DND-41 (cell line): ENCODE data around the gene MMP28.

Source experiments
- CTCF ChIP-seq: IDR thresholded peaks from 2 replicates; pipeline ENCODE4 v1.5.1; 2012; ENCODE audit warnings: borderline replicate concordance, low read length, moderate library complexity, mild to moderate bottlenecking; ENCODE audit not compliant: poor library complexity, severe bottlenecking; ENCODE audit errors: extremely low read depth
- EZH2 ChIP-seq: IDR thresholded peaks from 3 replicates; pipeline ENCODE4 v1.6.1; 2012; ENCODE audit warnings: borderline replicate concordance, low read depth, mild to moderate bottlenecking, moderate library complexity, low read length, inconsistent platforms; ENCODE audit not compliant: severe bottlenecking

GRCh38 chr17:35793257-35793656 is 2.2 kb downstream of the MMP28 start:
- TF ChIP-seq EZH2 (no peak), CTCF (no peak)
